Activated T-cell treated with anti-CD3 and anti-CD28 coated beads, Interleukin-2, amount 50 U/mL, for 1 hour (primary cell): Measurements from ENCODE around the gene CCDC54.
"Not testable (repeated sequence)": the region's sequence is repeated elsewhere in the genome, so short reads cannot be mapped to it uniquely, and the experiment has no call there.

ENCODE experiments used
- DNase-seq: peaks from one replicate; pipeline ENCODE4 v3.0.0-alpha.2; 2020

CCDC54 gene

GRCh38 chr3:107377151-107377550 is at the start of gene CCDC54:
Gene CCDC54, plus strand, starts transcription at chr3:107377439. Its CDS starts 149 bp downstream, at chr3:107377588.
- no peak for DNase-seq

DNA sequence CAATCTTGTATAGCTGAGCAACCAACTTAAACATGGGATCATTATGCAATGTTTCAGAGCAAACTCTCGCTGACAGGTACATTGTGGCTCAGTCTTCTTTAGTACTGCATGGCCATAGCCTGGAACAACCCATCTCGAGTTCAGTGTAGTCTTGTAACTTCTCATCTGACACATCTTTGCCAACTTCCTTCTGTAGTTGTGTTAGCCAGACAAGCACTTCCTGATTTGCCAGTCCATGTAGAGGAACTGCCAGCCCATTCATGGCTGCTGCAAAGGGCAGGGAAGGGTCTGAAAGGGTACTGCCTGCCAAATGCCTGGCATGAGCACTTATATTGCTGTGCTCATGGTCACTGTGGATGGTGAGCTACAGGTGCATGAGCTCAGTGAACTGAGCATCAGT is 49.2 kb upstream of the CCDC54 start:
- no peak for DNase-seq

DNA sequence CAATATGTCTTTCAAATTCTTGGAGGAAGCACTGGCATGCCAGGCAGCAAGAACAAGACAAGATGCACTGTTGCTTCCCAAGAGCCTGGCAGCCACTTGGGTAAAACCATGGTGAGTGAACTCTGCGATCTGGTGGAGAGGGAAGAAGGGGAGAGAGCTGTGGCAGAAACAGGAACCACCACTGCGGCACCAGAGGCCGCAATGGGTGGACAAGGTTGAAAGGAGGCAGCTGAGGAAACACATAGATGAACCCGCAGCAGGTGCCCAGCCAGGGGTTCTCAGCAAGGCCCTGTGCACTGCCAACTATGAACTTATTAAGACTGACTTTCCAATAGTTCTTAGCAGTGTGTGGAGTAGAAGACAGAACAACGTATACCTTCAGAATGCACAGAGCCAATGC is 48.2 kb upstream of the CCDC54 start:
- DNase-seq: no peak

GRCh38 chr3:107339690-107340089 is 37.5 kb upstream of the CCDC54 start:
- DNase-seq: not testable (repeated sequence)

- DNase-seq: no peak
Observed at GRCh38 chr3:107344722-107345121, 32.5 kb upstream of the CCDC54 start.

GRCh38 chr3:107345822-107346405 is 31.3 kb upstream of the CCDC54 start:
- no peak for DNase-seq

- DNase-seq: no peak
Observed at GRCh38 chr3:107346564-107346963, 30.7 kb upstream of the CCDC54 start.

GRCh38 chr3:107347751-107348150 is 29.5 kb upstream of the CCDC54 start:
- DNase-seq: no peak

DNA sequence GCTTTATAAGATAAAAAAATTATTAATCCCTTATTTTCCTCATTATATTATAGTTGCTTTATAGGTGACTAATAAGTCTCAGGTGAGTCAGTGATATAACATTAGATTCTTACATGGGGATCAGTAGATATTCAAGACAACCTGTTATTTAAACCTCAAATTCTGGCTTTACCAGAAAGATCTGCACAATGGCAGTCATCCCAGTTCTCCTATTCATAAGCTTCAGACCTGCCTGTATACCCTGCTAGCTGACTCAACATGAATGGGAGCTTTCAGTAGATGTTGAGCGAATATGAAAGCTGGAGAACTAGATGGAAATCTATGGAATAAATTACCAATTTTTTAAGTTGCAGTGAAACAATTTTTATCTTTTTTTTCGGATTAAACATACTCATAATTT is 20.5 kb upstream of the CCDC54 start:
- DNase-seq: no peak

DNA sequence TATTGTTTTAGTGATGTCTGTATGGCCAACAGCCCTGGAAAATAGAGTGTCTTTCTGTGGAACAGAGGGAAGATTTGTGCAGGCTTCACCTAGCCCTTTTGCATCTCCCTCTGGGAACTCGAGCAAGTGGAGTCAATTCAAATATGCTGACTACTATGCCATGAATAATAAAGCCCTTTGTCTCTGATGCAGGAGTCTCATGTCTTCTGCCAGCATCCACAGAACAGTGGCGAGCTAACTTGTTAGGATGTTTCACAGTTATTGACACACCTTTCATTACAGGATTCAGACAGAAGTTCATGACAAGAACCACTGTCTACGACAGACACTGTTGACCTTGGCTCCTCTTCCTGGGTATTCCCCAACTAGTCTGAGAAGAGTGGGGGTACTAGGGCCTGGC is 15.6 kb upstream of the CCDC54 start:
- no peak for DNase-seq

DNA sequence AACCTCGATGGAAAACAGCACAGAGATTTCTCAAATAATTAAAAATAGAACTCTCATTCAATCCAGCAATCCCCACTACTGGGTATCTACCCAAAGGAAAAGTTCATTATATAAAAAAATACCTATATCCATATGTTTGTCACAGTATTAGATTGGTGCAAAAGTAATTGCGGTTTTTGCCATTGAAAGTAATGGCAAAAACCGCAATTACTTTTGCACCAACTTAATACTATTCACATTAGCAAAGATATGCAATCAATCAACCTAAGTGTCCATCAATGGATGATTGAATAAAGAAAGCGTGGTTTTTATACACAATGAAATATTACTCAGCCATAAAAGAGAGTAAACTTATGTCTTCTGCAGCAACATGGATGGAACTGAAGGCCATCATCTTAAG is 12.2 kb upstream of the CCDC54 start:
- DNase-seq: no peak

GRCh38 chr3:107366766-107367165 is 10.5 kb upstream of the CCDC54 start:
- DNase-seq: no peak

GRCh38 chr3:107367353-107367752 is 9.9 kb upstream of the CCDC54 start:
- no peak for DNase-seq

DNA sequence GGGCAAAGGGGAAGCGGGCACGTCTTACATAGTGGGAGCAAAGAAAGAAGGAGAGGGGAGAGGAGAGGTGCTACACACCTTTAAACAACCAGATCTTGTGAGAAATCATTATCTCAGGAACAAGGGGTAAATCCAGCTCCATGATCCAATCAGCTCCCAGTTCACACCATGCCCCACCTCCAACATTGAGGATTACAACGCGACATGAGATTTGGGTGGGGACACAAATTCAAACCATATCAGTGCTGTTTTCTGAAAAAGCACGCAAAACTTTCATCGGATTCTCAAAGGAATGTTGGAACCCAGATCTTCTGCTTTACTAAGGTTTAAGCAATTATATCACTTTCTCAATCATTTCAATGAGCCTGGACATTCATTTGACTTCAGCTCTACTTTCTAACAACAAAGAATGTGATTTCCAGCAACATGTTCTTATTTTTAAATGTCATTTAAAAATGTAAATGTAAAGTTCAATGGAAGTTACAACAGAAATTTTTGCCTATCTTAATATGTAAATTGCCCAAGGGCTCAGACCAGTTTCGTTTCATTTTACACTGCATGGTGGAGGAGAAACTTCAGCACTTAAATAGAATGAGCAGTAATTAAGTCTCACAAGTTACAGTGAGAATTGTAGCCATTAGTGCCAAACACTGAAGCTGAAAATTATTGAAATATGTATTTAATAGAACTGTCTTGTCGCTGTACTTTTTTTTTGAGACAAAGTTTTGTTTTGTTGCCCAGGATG is 8.4 kb upstream of the CCDC54 start:
- no peak for DNase-seq

GRCh38 chr3:107369791-107370190 is 7.4 kb upstream of the CCDC54 start:
- no peak for DNase-seq

DNA sequence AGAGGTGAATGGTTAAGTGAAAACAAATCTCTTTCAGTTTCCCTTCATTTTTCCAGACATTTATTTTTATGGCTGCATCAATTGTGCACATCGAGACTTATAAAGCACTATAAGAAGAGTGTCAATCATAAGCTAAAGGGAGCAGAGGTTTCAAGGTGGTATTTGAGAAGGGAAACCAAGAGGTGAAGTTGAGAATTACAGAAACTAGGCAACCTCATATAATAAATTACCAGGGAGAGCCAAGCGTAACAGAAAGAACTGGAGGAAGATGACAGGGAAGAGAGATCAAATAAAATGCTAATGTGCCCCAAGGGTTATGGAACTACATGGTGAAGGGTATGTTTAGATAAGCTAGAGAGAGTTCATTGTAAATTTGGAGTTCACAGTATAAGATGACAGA is 6.3 kb upstream of the CCDC54 start:
- DNase-seq: no peak

GRCh38 chr3:107372506-107372905 is 4.7 kb upstream of the CCDC54 start:
- DNase-seq: no peak

DNA sequence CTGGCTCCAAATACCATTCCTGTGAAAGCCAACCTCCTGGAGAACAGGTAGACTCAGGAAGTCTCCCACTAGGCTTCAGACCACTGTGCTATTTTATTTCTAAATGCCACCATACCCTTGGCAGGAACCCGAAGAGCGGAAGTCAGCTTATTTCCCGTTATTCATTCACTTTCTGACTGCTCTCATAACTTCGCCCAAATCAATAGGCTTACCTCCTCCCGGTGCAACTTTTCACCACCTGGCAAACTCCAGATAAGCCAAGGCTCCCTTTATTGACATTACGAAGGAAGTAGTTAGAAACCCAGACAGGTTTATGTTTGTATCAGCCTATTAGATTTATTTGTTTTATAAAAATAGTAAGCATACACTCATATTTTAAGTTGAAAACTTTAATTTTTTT is 3.3 kb upstream of the CCDC54 start:
- DNase-seq: no peak

DNA sequence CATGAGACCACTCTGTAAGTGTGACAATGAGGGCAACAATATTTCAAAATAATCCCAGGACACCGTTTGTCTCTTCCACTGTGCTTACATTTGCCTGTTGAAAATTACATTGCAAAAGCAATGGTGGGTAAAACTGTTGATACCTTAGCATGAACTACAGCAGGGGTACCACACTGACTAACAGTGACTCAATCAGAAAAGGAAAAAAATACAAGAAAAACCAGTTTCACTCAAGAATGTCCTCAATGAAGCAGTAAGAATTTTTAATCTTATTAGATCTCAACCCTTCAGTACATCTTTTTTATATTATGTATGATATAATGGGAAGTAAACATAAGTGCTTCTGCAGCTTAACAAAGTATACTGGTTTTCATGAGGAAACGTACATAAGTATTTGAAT is 1.6 kb upstream of the CCDC54 start:
- no peak for DNase-seq

- no peak for DNase-seq
Observed at GRCh38 chr3:107382631-107383030, 5.4 kb downstream of the CCDC54 start.

- DNase-seq: no peak
Observed at GRCh38 chr3:107384428-107384827, 7.2 kb downstream of the CCDC54 start.

- no peak for DNase-seq
Observed at GRCh38 chr3:107384907-107385306, 7.7 kb downstream of the CCDC54 start.

GRCh38 chr3:107387555-107387954 is 10.3 kb downstream of the CCDC54 start:
- no peak for DNase-seq

DNA sequence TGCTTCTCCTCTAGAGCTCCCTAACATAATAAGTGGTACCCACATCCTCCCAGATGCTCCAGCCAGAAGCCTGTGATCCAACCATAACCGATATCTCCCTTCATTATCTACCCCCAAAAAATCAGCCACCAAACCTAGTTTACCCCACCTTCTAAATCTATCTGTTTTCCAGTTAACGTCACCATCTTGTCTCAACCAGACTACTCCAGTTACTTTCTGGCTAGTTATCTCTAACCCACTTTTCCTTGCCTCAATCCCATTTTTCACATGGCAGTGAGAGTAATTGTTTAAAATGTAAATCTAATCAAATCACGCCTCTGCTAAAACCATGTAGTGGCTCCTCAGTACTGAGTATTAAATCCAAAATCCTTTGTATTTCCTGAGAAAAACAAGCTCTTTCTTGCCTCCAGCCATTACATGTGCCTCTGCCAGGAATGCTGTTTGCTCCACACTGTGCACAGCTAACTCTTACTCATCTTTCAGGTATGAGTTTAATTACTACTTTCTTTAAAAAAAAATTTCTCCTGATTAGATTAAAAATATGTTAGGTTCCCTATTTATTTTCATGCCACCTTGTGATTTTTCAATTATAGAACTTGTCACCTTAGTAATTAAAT is 15.4 kb downstream of the CCDC54 start:
- DNase-seq: no peak

DNA sequence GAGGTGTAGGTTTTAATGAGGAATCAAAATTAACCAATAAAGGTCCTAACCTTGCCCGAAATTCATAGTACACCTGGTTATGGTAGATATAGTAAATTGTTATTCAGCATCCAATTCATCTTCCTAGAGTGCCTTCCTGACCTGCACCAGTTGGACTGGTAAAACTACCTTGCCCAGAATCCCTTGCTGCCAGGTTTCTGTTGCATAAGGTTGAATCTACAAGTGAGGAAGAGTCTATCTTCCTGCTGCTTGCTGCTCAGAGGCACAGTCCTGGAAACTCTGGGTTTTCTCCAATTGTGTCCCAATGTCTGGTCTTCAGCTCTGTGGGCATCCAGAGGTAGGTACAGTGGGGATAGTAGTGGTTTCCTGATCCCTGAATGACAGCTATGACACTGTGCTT is 17.3 kb downstream of the CCDC54 start:
- DNase-seq: no peak
